RWPE2 (cell line): ENCODE measurements around the gene ANKRD35.

Experiments
- ATAC-seq: fragments of 200-7000 bp; cut with Tn5 transposase; 3 replicates; pipeline ENCODE4 v1.9.1; 2021; ENCODE audit warnings: low read depth
- DNase-seq: peaks from one replicate; pipeline ENCODE4 v3.0.0-alpha.2; 2020; ENCODE audit warnings: low spot score
- H3K27ac ChIP-seq: fragments of 450-650 bp; 2 replicates; pipeline ENCODE4 v1.5.1; 2017; ENCODE audit warnings: mild to moderate bottlenecking; ENCODE audit not compliant: poor library complexity, severe bottlenecking
- H3K27me3 ChIP-seq: fragments of 250-450 bp; sonication (Bioruptor Pico); 2 replicates; pipeline ENCODE4 v1.5.1; 2021; ENCODE audit warnings: mild to moderate bottlenecking, moderate library complexity; ENCODE audit not compliant: insufficient read depth, poor library complexity, severe bottlenecking
- H3K36me3 ChIP-seq: fragments of 250-450 bp; sonication (Bioruptor Pico); 2 replicates; pipeline ENCODE4 v1.5.1; 2020; ENCODE audit warnings: low read depth, mild to moderate bottlenecking, moderate library complexity
- H3K4me1 ChIP-seq: fragments of 250-450 bp; sonication (Bioruptor Pico); 2 replicates; pipeline ENCODE4 v1.5.1; 2021; ENCODE audit warnings: mild to moderate bottlenecking, moderate library complexity; ENCODE audit not compliant: insufficient read depth, poor library complexity, severe bottlenecking
- H3K4me3 ChIP-seq: fragments of 250-450 bp; sonication (Bioruptor Pico); 2 replicates; pipeline ENCODE4 v1.5.1; 2021; ENCODE audit warnings: mild to moderate bottlenecking, moderate library complexity; ENCODE audit not compliant: severe bottlenecking
- H3K9me3 ChIP-seq: fragments of 250-450 bp; sonication (Bioruptor Pico); 2 replicates; pipeline ENCODE4 v1.5.1; 2021; ENCODE audit warnings: mild to moderate bottlenecking, moderate library complexity; ENCODE audit not compliant: severe bottlenecking
- TF ChIP-seq, protein P1 (sequence below): fragments of 450-650 bp; IDR thresholded peaks from one replicate; pipeline ENCODE4 v1.5.1; 2017; ENCODE audit warnings: mild to moderate bottlenecking, moderate library complexity; ENCODE audit not compliant: poor library complexity, severe bottlenecking

The ANKRD35 gene

DNA sequence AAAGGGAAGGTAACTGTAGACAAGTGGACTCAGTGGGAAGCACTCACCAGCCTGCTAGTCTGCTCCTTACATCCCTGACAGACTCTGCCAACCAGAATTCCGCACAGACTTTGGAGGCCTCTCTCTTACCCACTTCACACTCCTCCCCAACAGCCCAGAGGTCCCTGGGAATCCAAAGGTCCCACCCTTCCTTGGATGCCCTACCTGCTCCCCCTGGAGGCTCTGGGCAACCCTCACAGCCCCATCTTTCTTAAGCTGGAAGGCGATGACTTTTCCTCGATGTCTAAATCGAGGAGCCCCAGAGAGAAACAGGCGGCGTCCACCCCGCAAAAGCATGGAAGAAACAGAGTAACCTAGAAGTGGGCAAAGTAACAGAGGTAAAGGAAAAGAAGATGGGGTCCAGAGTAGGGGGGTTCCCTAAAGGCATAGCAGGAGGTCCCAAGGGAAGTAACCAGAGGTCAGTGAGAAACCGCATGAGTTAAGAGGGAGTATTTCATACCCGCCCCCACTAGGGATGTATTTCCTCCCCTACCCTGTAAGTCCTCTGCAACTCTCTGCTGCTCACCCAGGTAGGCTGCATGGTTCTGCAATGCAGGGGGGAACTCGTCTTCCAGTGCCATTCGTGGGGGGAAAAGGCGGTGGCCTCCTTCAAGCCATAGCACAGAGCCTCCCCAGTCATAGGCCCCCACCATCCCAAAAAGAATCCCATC is 15.8 kb upstream of the ANKRD35 start:
- Histone ChIP-seq H3K9me3 (no peaks in the 10 kb centered on the region), H3K27ac (no peak overlapping the region), H3K4me1 (no peaks in the 10 kb centered on the region), H3K4me3 (no peak overlapping the region), H3K27me3 (no peaks in the 10 kb centered on the region), H3K36me3 (no peaks in the 10 kb centered on the region)
- TF ChIP-seq, protein P1, sequence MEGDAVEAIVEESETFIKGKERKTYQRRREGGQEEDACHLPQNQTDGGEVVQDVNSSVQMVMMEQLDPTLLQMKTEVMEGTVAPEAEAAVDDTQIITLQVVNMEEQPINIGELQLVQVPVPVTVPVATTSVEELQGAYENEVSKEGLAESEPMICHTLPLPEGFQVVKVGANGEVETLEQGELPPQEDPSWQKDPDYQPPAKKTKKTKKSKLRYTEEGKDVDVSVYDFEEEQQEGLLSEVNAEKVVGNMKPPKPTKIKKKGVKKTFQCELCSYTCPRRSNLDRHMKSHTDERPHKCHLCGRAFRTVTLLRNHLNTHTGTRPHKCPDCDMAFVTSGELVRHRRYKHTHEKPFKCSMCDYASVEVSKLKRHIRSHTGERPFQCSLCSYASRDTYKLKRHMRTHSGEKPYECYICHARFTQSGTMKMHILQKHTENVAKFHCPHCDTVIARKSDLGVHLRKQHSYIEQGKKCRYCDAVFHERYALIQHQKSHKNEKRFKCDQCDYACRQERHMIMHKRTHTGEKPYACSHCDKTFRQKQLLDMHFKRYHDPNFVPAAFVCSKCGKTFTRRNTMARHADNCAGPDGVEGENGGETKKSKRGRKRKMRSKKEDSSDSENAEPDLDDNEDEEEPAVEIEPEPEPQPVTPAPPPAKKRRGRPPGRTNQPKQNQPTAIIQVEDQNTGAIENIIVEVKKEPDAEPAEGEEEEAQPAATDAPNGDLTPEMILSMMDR = no peak
- DNase-seq (no peak), ATAC-seq (no peak)

DNA sequence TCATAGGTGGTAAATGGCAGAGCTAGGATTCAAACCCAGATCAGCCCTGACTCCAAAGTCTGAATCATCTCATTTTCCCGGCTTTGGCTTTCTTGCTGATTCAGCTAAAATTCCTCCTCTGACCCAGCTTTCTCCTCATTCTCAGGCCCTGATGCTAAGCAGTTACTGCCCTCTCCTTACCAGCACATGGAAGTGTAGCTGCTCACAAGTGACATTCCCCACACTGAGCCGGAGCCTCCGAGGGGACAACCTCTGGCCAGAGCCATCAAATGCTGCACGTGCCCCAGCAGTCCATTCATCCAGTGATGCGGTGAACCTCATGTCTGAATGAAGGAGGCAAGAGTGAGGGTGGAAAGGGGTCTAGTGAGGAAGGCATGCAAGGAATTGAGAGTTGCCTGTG is 13.1 kb upstream of the ANKRD35 start:
- Histone ChIP-seq H3K36me3 (no peaks in the 10 kb centered on the region), H3K4me1 (no peaks in the 10 kb centered on the region), H3K27ac (no peak overlapping the region), H3K27me3 (no peaks in the 10 kb centered on the region), H3K4me3 (no peak overlapping the region), H3K9me3 (no peaks in the 10 kb centered on the region)
- ATAC-seq (no peak), DNase-seq (no peak)
- TF ChIP-seq, protein P1 = no peak

DNA sequence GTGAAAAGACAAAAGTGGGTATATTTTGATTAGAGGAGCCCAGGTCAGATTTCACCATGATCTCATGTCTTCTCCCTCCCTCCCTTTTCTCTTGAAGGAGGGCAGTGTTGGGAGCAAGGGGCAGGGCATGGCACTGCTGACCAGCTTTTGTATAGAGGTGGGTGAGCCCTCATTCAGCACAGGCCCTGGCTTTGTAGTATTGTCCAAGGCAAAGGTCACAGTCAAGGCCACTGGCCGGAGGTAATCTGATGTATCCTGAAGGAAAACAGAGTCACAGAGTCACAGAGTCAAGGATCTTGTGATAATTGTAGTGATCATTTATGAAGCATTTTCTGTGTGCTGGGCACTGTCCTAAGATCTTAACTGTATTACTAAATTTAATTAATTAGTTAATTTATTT is 12.3 kb upstream of the ANKRD35 start:
- H3K36me3 ChIP-seq = no peaks in the 10 kb centered on the region
- no peak for DNase-seq
- peaks cover 3% of the 10 kb centered on the region for H3K4me1 ChIP-seq
- ATAC-seq = no peak
- H3K4me3 ChIP-seq = no peak overlapping the region
- H3K27me3 ChIP-seq = no peaks in the 10 kb centered on the region
- no peak overlapping the region for H3K27ac ChIP-seq
- TF ChIP-seq, protein P1 = no peak
- no peaks in the 10 kb centered on the region for H3K9me3 ChIP-seq

DNA sequence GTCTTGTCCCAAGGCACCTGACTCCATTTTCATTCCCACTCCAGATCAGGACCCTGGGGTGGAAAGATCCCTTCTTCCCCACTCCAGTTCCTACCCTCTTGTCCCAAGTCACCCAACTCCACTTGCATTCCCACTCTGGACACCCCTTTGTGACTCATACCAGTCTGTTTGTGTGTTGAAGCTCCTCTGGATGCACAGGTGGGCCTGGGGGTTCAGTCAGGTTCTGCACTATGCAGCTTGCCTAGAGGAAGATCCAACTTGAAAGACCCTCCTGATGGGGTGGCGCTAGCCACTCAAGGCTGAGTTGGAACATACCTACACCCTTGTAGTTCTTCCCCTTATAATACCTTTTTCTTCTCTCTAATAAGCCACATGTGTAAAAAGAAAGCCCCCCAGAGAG is 9.8 kb upstream of the ANKRD35 start:
- DNase-seq (no peak), ATAC-seq (no peak)
- no peak overlapping the region for H3K27ac ChIP-seq
- H3K4me3 ChIP-seq = no peak overlapping the region
- H3K9me3 ChIP-seq = no peaks in the 10 kb centered on the region
- TF ChIP-seq, protein P1 = no peak
- H3K27me3 ChIP-seq = no peaks in the 10 kb centered on the region
- H3K4me1 ChIP-seq = peaks cover 24% of the 10 kb centered on the region
- no peaks in the 10 kb centered on the region for H3K36me3 ChIP-seq

DNA sequence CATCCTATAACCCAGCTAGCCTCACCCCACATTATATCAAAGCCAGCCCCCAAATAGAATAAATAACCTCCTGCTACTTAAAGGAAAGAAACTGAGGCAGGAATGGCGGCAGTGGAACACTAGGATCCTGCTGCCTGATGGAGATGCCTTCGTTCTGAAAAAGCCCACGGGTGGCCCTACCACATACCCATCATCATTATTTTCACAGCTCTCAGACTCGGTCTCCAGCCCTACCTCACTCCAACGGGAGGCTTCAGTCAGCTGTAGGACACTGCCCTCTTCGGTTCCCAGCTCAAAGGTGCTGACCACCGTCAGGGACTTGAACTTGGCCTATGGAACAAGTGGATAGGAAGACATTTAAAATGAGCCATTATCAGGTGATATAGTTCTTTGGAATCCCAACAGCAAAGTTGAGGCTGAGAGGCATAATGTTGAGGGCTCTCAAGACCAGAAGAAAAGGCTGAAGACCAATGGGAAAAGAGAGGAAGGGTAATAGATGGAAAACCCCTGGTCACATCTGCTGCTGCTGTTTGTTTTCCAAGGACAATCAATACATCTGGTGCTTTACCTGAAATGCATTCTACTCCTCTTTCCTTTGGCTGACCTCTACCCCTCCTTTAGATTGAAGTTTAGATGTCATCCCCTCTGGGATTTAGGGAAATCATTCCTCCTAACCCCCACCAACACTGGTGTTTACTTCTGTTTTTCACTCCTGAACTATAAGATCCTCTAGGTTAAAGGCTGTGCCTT is 7.8 kb upstream of the ANKRD35 start:
- TF ChIP-seq, protein P1 = no peak
- Histone ChIP-seq H3K27me3 (no peaks in the 10 kb centered on the region), H3K9me3 (no peaks in the 10 kb centered on the region), H3K4me1 (peaks cover 26% of the 10 kb centered on the region), H3K36me3 (no peaks in the 10 kb centered on the region), H3K4me3 (no peak overlapping the region), H3K27ac (peak overlapping the region; percentile 97)
- ATAC-seq = no peak
- DNase-seq = no peak
